Measurements from ENCODE around the gene TEX35. TPM values are rescaled to one million over a fixed set of nuclear protein-coding genes. Genes with fewer than 3 reads are reported as not detected.
"Not testable (repeated sequence)": the region's sequence is repeated elsewhere in the genome, so short reads cannot be mapped to it uniquely, and the experiment has no call there.

TEX35 gene
- total and polyA plus RNA-seq, 9 donors = not detected

DNA sequence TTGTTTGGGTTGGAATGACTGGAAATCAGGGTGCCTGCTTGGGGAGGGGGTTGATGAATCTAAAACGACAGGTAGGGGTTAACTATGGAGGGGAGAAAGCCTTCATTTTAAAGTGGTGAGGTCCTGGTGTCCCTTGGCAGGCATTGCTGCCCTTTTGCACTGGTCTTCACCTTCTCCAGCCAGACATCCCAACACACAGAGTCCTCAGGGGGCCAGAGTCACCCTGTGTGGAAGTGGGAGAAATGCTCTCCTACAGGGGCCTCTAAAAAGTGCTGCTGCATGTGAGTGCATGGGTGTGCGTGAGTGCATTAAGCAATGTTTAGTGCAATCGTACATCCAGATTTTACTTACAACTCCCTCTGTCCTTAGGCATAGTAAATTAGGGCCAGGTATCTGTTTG lies 39.0 kb downstream of the TEX35 start:
- H3K4me3 ChIP-seq = no peak overlapping the region
- TF ChIP-seq, protein P1, sequence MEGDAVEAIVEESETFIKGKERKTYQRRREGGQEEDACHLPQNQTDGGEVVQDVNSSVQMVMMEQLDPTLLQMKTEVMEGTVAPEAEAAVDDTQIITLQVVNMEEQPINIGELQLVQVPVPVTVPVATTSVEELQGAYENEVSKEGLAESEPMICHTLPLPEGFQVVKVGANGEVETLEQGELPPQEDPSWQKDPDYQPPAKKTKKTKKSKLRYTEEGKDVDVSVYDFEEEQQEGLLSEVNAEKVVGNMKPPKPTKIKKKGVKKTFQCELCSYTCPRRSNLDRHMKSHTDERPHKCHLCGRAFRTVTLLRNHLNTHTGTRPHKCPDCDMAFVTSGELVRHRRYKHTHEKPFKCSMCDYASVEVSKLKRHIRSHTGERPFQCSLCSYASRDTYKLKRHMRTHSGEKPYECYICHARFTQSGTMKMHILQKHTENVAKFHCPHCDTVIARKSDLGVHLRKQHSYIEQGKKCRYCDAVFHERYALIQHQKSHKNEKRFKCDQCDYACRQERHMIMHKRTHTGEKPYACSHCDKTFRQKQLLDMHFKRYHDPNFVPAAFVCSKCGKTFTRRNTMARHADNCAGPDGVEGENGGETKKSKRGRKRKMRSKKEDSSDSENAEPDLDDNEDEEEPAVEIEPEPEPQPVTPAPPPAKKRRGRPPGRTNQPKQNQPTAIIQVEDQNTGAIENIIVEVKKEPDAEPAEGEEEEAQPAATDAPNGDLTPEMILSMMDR (IDR thresholded peaks at IDR 0.05) = no peak
- TF ChIP-seq EP300 (IDR thresholded peaks at IDR 0.05) = no peak
- no peak for TF ChIP-seq POLR2A (IDR thresholded peaks at IDR 0.05)
- no peaks in the 10 kb centered on the region for H3K36me3 ChIP-seq
- intact Hi-C loops (cut with DNase I) = no loop called here
- no peaks in the 10 kb centered on the region for H3K4me1 ChIP-seq (ENCODE audit: insufficient read depth)
- H3K27me3 ChIP-seq = no peaks in the 10 kb centered on the region
- WGBS, 3 donors = 81 to 89% (median 89%) methylated on average over 3 of the region's 3 CpGs
- no peak for DNase-seq
- no peak overlapping the region for H3K27ac ChIP-seq
- no peaks in the 10 kb centered on the region for H3K9me3 ChIP-seq

DNA sequence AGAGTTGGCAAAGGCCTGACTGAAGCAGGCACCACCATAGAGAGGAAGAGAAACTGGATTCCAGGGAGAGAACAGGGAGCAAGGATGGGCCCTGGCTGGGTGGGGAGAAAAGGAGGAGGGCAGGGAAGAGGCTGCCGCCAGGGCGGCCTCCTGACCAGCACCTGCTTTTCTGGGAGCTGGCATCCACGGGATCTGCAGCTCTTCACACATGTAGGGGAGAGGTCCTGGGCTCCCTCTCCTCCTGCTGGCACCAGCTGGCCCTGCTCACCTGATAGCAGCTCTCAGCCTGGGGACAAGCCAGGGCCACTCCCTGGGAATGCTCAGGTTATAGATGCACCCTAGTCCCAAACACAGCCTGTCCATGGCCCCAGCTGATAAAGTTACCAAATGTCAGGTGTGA lies 39.9 kb downstream of the TEX35 start:
- intact Hi-C loops (cut with DNase I) = no loop called here
- no peak overlapping the region for H3K27ac ChIP-seq
- no peaks in the 10 kb centered on the region for H3K4me1 ChIP-seq (ENCODE audit: insufficient read depth)
- DNase-seq = no peak
- TF ChIP-seq POLR2A (IDR thresholded peaks at IDR 0.05) (no peak), EP300 (IDR thresholded peaks at IDR 0.05) (no peak)
- TF ChIP-seq, protein P1 (IDR thresholded peaks at IDR 0.05) = no peak
- WGBS, 3 donors = 90 to 95% (median 90%) methylated on average over 3 of the region's 3 CpGs
- no peaks in the 10 kb centered on the region for H3K27me3 ChIP-seq
- no peaks in the 10 kb centered on the region for H3K36me3 ChIP-seq
- no peaks in the 10 kb centered on the region for H3K9me3 ChIP-seq
- H3K4me3 ChIP-seq = no peak overlapping the region

DNA sequence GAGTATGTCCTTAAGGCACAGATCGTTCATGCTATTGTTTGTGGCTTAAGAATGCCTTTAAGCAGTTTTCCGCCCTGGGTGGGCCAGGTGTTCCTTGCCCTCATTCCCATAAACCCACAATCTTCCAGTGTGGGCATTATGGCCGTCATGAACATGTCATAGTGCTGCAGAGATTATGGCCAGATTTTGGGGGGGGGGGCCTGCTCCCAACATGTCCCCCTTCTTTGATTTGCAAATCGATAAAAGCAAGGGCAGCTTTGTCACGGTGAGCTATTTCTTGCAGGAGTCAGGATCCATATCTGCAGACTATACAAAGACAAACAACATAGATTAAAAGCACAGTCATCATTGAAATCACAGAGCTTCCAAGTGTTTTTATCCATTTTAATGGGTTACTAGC lies 41.4 kb downstream of the TEX35 start:
- H3K27ac ChIP-seq; DNase-seq; H3K36me3 ChIP-seq; H3K4me3 ChIP-seq; intact Hi-C loops (cut with DNase I); H3K27me3 ChIP-seq; H3K9me3 ChIP-seq; H3K4me1 ChIP-seq (ENCODE audit: insufficient read depth): not testable (repeated sequence)
- WGBS, 3 donors = 92 to 97% (median 93%) methylated on average over 5 of the region's 5 CpGs

DNA sequence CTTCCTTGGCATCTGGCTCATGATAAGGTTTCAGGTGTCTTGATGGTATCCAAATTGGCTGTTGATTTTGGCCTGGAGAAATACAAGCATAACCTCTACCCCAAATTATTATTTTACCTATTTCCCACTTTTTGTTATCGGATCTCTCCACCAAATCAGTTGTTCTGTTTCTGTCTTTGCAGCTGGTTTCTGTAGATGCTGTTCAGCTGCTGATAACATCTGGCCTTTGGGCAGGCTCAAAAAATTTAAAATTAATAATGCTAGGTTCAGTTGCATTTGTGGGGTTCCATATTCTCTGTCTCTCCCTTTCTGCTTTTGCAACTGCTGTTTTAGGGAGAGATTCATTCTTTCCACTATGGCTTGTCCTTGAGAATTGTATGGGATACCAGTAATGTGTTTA lies 42.7 kb downstream of the TEX35 start:
- H3K4me3 ChIP-seq; H3K4me1 ChIP-seq (ENCODE audit: insufficient read depth); H3K27ac ChIP-seq; intact Hi-C loops (cut with DNase I); H3K27me3 ChIP-seq; H3K9me3 ChIP-seq; DNase-seq; H3K36me3 ChIP-seq: not testable (repeated sequence)
- WGBS, 3 donors = 94 to 100% (median 100%) methylated on average over 1 of the region's 1 CpG

DNA sequence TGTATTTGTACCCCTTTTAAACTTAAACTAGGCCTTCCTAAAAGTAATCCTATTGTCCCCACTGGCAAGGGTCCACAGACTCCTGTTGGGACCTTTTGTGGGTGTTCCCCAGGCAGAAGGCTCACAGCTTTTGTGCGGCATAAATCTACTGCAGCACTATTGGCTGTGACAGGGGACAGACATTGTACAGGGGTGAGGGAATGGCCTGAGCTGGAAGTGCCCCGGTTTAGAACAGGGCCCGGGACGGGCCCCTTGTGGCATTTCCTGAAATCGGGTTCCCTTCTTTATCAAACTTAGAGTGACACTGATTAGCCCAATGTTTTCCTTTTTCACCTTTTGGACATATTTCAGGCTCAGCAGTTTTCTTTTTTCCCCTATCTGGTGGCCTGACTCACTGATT lies 45.9 kb downstream of the TEX35 start:
- H3K27ac ChIP-seq; intact Hi-C loops (cut with DNase I); H3K36me3 ChIP-seq; H3K9me3 ChIP-seq; H3K4me1 ChIP-seq (ENCODE audit: insufficient read depth); H3K4me3 ChIP-seq; DNase-seq; H3K27me3 ChIP-seq: not testable (repeated sequence)
- 42 to 56% (median 44%) methylated on average over 5 of the region's 5 CpGs for WGBS, 3 donors

DNA sequence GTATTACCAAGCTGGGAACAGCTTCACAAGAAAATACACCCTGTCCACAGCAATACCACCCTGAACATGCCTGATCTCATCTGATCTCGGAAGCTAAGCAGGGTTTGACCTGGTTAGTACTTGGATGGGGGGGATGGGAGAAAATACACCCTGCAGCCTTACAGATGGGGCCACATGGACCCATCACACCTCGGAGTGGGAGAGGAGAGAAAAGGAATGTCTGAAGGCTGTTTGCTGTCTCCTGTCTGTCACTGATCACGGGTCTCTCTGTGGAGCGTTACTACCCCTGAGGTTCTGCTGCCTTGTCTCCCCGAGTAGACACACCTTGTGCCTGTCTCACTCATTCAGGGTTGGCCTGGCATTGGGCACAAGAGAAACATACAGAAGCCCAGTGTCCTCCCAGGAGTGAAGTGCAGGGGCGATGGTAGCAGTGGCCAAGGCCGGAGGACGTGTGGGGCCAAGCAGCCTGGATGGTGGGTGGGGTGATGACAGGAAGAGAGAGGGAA lies 48.0 kb downstream of the TEX35 start:
- TF ChIP-seq, protein P1 (IDR thresholded peaks at IDR 0.05) = no peak
- no peak for TF ChIP-seq POLR2A (IDR thresholded peaks at IDR 0.05)
- TF ChIP-seq EP300 (IDR thresholded peaks at IDR 0.05) = no peak
- intact Hi-C loops (cut with DNase I) = no loop called here
- 78 to 89% (median 89%) methylated on average over 8 of the region's 8 CpGs for WGBS, 3 donors

More for the DNA sequence above, 48.0 kb downstream of the TEX35 start:
- no peak overlapping the region for H3K4me3 ChIP-seq
- H3K27ac ChIP-seq = no peak overlapping the region
- no peaks in the 10 kb centered on the region for H3K27me3 ChIP-seq
- no peaks in the 10 kb centered on the region for H3K36me3 ChIP-seq
- H3K4me1 ChIP-seq (ENCODE audit: insufficient read depth) = no peaks in the 10 kb centered on the region
- DNase-seq = no peak
- no peaks in the 10 kb centered on the region for H3K9me3 ChIP-seq

All from ovary (tissue), 9 donors.